DOHH2 (cell line): ENCODE results near the gene HSD11B1L.
"Not testable (repeated sequence)": the region's sequence is repeated elsewhere in the genome, so short reads cannot be mapped to it uniquely, and the experiment has no call there.

Experiments
- H3F3A ChIP-seq: fragments of 200-600 bp; sonication (generic), shearing (Covaris generic); 2 replicates; pipeline ENCODE4 v1.6.0; 2016; ENCODE audit warnings: antibody characterized with exemption, mild to moderate bottlenecking; ENCODE audit not compliant: control insufficient read depth, insufficient read depth
- H3K27ac ChIP-seq: fragments of 200-600 bp; sonication (generic); 2 replicates; pipeline ENCODE4 v1.5.1; 2014; ENCODE audit warnings: low read depth, mild to moderate bottlenecking, low read length, moderate library complexity
- H3K27me3 ChIP-seq: fragments of 200-600 bp; sonication (generic); 2 replicates; pipeline ENCODE4 v1.6.1; 2014; ENCODE audit warnings: mild to moderate bottlenecking, low read length, mixed read lengths; ENCODE audit not compliant: control insufficient read depth
- H3K36me3 ChIP-seq: fragments of 200-600 bp; sonication (generic); 2 replicates; pipeline ENCODE4 v1.6.1; 2014; ENCODE audit warnings: mild to moderate bottlenecking, low read length, moderate library complexity, mixed read lengths; ENCODE audit not compliant: control insufficient read depth
- H3K4me1 ChIP-seq: fragments of 200-600 bp; sonication (generic); 2 replicates; pipeline ENCODE4 v1.6.1; 2014; ENCODE audit warnings: mild to moderate bottlenecking, low read length, mixed read lengths; ENCODE audit not compliant: control insufficient read depth
- H3K4me2 ChIP-seq: fragments of 200-600 bp; sonication (generic); 2 replicates; pipeline ENCODE4 v1.6.0; 2014; ENCODE audit warnings: mild to moderate bottlenecking, low read length, moderate library complexity
- H3K4me3 ChIP-seq: fragments of 200-600 bp; sonication (generic); 2 replicates; pipeline ENCODE4 v1.5.1; 2014; ENCODE audit warnings: mild to moderate bottlenecking, low read length, mixed read lengths
- H3K79me2 ChIP-seq: fragments of 200-600 bp; sonication (generic); 2 replicates; pipeline ENCODE4 v1.6.1; 2014; ENCODE audit warnings: mild to moderate bottlenecking, low read length, mixed read lengths; ENCODE audit not compliant: control insufficient read depth
- H3K9me2 ChIP-seq: fragments of 200-600 bp; sonication (generic); replicated peaks from 2 replicates; pipeline ENCODE4 v1.6.1; 2014; ENCODE audit warnings: mild to moderate bottlenecking, low read length, mixed read lengths; ENCODE audit not compliant: control insufficient read depth
- H3K9me3 ChIP-seq: fragments of 200-600 bp; sonication (generic); 2 replicates; pipeline ENCODE4 v1.6.1; 2014; ENCODE audit warnings: antibody characterized with exemption, low read length, mixed read lengths; ENCODE audit not compliant: control insufficient read depth, insufficient read depth
- H4K20me1 ChIP-seq: fragments of 200-600 bp; sonication (generic); 2 replicates; pipeline ENCODE4 v1.6.0; 2014; ENCODE audit warnings: low read depth, mild to moderate bottlenecking, antibody characterized with exemption, low read length, moderate library complexity; ENCODE audit not compliant: control insufficient read depth, insufficient read depth
- CTCF ChIP-seq: fragments of 200-600 bp; sonication (generic); IDR thresholded peaks from one replicate; pipeline ENCODE4 v1.5.1; 2014; ENCODE audit warnings: antibody characterized with exemption, mild to moderate bottlenecking, low read depth, low read length; ENCODE audit not compliant: poor library complexity, severe bottlenecking
- EZH2phosphoT487 ChIP-seq: fragments of 200-600 bp; sonication (generic); IDR thresholded peaks from 2 replicates; pipeline ENCODE4 v1.6.1; 2017; ENCODE audit warnings: borderline replicate concordance, mild to moderate bottlenecking, antibody characterized with exemption, low read length, moderate library complexity, mixed read lengths

The HSD11B1L gene

GRCh38 chr19:5686326-5686646 is 5.5 kb downstream of the HSD11B1L start:
- H3K27ac ChIP-seq, result peak overlapping the region; percentile 40; the same call in 1 of the 2 replicates
- H3K4me2 ChIP-seq, result peak overlapping the region; percentile 86
- peaks cover 11% of the 10 kb centered on the region for H3K36me3 ChIP-seq
- no peak for TF ChIP-seq EZH2phosphoT487
- no peak for TF ChIP-seq CTCF
- peaks cover 5% of the 10 kb centered on the region for H3F3A ChIP-seq
- H3K9me3 ChIP-seq, result no peaks in the 10 kb centered on the region
- peak overlapping the region; percentile 82 for H3K4me3 ChIP-seq
- no peaks in the 10 kb centered on the region for H4K20me1 ChIP-seq
- H3K27me3 ChIP-seq, result 0 out of 2 replicates have a peak, but pooled peaks cover 2% of the 10 kb centered on the region
- H3K79me2 ChIP-seq, result peaks cover 13% of the 10 kb centered on the region
- H3K9me2 ChIP-seq, result no peaks in the 10 kb centered on the region
- H3K4me1 ChIP-seq, result peaks cover 17% of the 10 kb centered on the region

GRCh38 chr19:5686647-5687359 is 6.0 kb downstream of the HSD11B1L start:
- TF ChIP-seq EZH2phosphoT487, result no peak
- peak; percentile 83 for TF ChIP-seq CTCF
- Histone ChIP-seq H3K4me2 (peak overlapping the region; percentile 86), H3K4me3 (peak overlapping the region; percentile 82), H3K9me2 (no peaks in the 10 kb centered on the region), H3F3A (peaks cover 5% of the 10 kb centered on the region), H3K27ac (peak overlapping the region; percentile 40), H3K27me3 (no peaks in the 10 kb centered on the region), H3K36me3 (peaks cover 16% of the 10 kb centered on the region), H3K9me3 (no peaks in the 10 kb centered on the region), H4K20me1 (peaks cover 1% of the 10 kb centered on the region), H3K79me2 (peaks cover 18% of the 10 kb centered on the region), H3K4me1 (peaks cover 18% of the 10 kb centered on the region)

- TF ChIP-seq CTCF (peak; percentile 29), EZH2phosphoT487 (no peak)
- Histone ChIP-seq H3K36me3 (peaks cover 24% of the 10 kb centered on the region), H3K9me2 (no peaks in the 10 kb centered on the region), H3K27ac (no peak overlapping the region), H3K79me2 (peaks cover 26% of the 10 kb centered on the region), H3F3A (peaks cover 7% of the 10 kb centered on the region), H3K27me3 (no peaks in the 10 kb centered on the region), H3K4me3 (peak overlapping the region; percentile 82; the same call in 1 of the 2 replicates), H4K20me1 (peaks cover 9% of the 10 kb centered on the region), H3K4me1 (peaks cover 26% of the 10 kb centered on the region), H3K9me3 (no peaks in the 10 kb centered on the region), H3K4me2 (peak overlapping the region; percentile 86; the same call in 1 of the 2 replicates)
These were observed 6.8 kb downstream of the HSD11B1L start for GRCh38 chr19:5687360-5688198.

GRCh38 chr19:5688262-5688881 is 7.5 kb downstream of the HSD11B1L start:
- Histone ChIP-seq H3K36me3 (peaks cover 32% of the 10 kb centered on the region), H3F3A (peaks cover 13% of the 10 kb centered on the region), H3K79me2 (peaks cover 34% of the 10 kb centered on the region), H3K4me1 (peaks cover 28% of the 10 kb centered on the region), H4K20me1 (peaks cover 11% of the 10 kb centered on the region)
- not testable (repeated sequence) for H3K4me2 ChIP-seq, H3K27me3 ChIP-seq, H3K9me3 ChIP-seq, H3K9me2 ChIP-seq, H3K4me3 ChIP-seq, H3K27ac ChIP-seq
